ENCODE measurements around the gene CCDC51. TPM values are rescaled to one million over a fixed set of nuclear protein-coding genes. Genes with fewer than 3 reads are reported as not detected.

The CCDC51 gene
- total RNA-seq, 4 donors from 2014 or later: 23.4 to 33.3 (median 29.2) TPM

DNA sequence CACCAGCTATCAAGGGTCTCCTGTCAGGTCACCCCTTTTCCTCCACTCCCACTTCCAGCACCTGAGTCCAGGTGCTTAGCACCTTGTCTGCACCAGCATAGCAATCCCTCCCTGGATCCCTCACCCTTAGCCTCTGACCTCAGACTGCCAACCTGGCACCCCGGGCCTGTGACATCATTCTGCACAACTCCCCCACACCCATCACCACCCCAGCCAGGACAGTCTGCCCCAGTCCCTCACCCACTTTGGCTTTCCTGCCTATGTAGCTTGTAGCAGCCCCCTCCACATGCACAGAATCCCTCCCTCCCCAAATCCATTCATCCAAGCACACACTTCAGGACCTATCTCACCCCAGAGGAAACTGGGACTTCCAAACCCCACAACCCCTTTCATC lies 9.2 kb downstream of the CCDC51 start:
- Histone ChIP-seq H3K4me3 (no peak overlapping the region), H3K4me1 (peaks cover 0 to 86% (median 40%) of the 10 kb centered on the region in 4 donors), H3K9me3 (no peaks in the 10 kb centered on the region), H3K27ac (peak overlapping the region; percentile 95 to 98 (median 96)), H3K27me3 (no peaks in the 10 kb centered on the region), H3K36me3 (peaks cover 0 to 17% (median 4%) of the 10 kb centered on the region in 3 donors)
- no peak for DNase-seq (ENCODE audit: low spot score in 2 of 2)
- WGBS, 2 donors: 90 to 93% methylated on average over 1 of the region's 1 CpG
- no peak for TF ChIP-seq EP300 (IDR thresholded peaks at IDR 0.05)
- no peak for TF ChIP-seq POLR2A (IDR thresholded peaks at IDR 0.05)
- TF ChIP-seq, protein P1, sequence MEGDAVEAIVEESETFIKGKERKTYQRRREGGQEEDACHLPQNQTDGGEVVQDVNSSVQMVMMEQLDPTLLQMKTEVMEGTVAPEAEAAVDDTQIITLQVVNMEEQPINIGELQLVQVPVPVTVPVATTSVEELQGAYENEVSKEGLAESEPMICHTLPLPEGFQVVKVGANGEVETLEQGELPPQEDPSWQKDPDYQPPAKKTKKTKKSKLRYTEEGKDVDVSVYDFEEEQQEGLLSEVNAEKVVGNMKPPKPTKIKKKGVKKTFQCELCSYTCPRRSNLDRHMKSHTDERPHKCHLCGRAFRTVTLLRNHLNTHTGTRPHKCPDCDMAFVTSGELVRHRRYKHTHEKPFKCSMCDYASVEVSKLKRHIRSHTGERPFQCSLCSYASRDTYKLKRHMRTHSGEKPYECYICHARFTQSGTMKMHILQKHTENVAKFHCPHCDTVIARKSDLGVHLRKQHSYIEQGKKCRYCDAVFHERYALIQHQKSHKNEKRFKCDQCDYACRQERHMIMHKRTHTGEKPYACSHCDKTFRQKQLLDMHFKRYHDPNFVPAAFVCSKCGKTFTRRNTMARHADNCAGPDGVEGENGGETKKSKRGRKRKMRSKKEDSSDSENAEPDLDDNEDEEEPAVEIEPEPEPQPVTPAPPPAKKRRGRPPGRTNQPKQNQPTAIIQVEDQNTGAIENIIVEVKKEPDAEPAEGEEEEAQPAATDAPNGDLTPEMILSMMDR (IDR thresholded peaks at IDR 0.05): no peak

DNA sequence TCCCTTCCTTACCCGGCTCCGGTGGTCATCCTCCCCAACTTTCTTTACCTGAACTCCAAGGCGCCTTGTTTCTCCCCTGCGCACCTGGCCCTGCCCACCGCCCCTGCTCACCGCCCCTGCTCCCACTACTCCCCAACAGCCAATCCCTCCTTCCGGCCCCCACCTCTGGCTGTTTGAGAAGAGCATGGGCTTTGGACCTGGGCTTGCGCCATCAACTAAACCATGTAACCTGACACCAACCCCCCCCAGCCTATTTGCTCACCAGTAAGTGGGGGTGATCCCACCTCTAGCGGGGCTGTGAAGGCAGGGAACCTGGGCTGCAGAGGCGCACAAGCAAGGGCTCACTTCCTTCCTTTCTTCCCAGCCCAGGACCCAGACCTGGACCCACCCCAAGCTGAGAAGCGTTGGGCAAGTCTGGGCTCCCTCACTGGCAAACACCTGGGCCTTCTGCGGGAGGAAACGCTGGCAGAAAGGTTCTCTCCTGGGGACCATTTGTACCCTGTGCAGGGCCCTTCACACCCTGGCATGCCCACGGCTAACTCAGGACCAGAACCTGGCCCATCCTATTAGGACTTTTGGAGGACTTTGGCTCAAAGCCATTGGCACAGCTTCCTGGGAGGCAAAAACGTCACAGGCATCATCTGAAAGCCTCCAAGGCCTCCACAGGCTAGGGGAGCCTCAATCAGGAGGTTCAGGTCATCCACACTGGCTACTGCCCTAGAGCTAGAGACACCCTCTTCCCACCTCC lies 9.8 kb downstream of the CCDC51 start, which contains the start of gene PLXNB1:
Gene PLXNB1 (minus strand): TSS at position 127 of the 748 bp plus-strand sequence. CDS start 5,475 bp downstream, outside the sequence.
- peak within 1 kb of the TSS; percentile 95 to 98 (median 96) for H3K27ac ChIP-seq
- peak within 1 kb of the TSS; percentile 74 to 87 (median 80) for H3K4me3 ChIP-seq
- H3K36me3 ChIP-seq: peaks cover 0 to 17% (median 4%) of the 10 kb centered on the region in 3 donors
- no peaks in the 10 kb centered on the region for H3K27me3 ChIP-seq
- DNase-seq (ENCODE audit: low spot score in 2 of 2): peak; percentile 61 to 82
- peaks cover 0 to 86% (median 41%) of the 10 kb centered on the region in 4 donors for H3K4me1 ChIP-seq
- 20 to 21% methylated on average over 10 to 15 of the region's 15 CpGs for WGBS, 2 donors
- peak in 1 of 2 donors; percentile 6 for TF ChIP-seq EP300 (IDR thresholded peaks at IDR 0.05)
- TF ChIP-seq, protein P1 (IDR thresholded peaks at IDR 0.05): no peak
- peak in 1 of 2 donors; percentile 41 for TF ChIP-seq POLR2A (IDR thresholded peaks at IDR 0.05)
- H3K9me3 ChIP-seq: no peaks in the 10 kb centered on the region

DNA sequence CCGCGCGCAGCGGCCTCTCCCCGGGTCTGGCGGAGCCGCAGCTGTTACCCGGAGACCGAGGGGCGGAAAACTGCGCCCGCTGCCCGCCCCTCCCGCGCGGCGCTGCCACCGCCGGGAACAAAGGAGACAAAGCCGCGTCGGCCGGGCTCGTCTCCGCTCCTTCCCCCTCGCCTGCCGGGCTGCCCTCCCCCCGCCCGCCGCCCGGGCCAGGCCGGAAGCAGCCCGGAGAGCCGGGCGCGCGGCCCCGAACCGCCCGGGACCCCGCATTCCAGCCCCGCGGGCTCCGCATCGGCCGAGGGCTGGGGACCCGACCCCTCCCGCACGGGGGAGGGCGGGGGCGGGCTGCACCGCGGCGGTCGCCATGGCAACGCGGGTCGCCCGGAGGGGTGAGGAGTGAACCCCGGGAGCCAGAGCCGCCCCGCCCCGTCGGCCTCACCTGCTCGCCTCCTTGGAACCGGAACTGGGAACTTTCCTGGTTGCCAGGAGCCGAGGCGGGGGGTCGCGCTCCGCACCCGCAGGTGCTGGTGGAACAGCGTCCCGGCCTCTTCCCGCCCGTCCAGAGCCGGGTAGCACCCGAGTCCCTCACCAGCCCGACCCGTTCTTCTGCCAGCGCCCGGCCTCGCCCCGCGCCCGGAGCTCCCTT lies 10.5 kb downstream of the CCDC51 start:
- H3K4me3 ChIP-seq: peak overlapping the region; percentile 74 to 87 (median 80)
- peak in 1 of 2 donors; percentile 19 for TF ChIP-seq POLR2A (IDR thresholded peaks at IDR 0.05)
- TF ChIP-seq, protein P1 (IDR thresholded peaks at IDR 0.05): peak in 2 of 5 experiments; percentile 19 to 25
- TF ChIP-seq EP300 (IDR thresholded peaks at IDR 0.05): no peak
- DNase-seq (ENCODE audit: low spot score in 2 of 2): no peak
- H3K27me3 ChIP-seq: no peaks in the 10 kb centered on the region
- no peaks in the 10 kb centered on the region for H3K9me3 ChIP-seq
- H3K27ac ChIP-seq: peak overlapping the region; percentile 95 to 98 (median 96)
- H3K4me1 ChIP-seq: peaks cover 0 to 87% (median 43%) of the 10 kb centered on the region in 4 donors
- peaks cover 0 to 17% (median 4%) of the 10 kb centered on the region in 3 donors for H3K36me3 ChIP-seq
- WGBS, 2 donors: 0 to 1% methylated on average over 21 to 22 of the region's 86 CpGs

DNA sequence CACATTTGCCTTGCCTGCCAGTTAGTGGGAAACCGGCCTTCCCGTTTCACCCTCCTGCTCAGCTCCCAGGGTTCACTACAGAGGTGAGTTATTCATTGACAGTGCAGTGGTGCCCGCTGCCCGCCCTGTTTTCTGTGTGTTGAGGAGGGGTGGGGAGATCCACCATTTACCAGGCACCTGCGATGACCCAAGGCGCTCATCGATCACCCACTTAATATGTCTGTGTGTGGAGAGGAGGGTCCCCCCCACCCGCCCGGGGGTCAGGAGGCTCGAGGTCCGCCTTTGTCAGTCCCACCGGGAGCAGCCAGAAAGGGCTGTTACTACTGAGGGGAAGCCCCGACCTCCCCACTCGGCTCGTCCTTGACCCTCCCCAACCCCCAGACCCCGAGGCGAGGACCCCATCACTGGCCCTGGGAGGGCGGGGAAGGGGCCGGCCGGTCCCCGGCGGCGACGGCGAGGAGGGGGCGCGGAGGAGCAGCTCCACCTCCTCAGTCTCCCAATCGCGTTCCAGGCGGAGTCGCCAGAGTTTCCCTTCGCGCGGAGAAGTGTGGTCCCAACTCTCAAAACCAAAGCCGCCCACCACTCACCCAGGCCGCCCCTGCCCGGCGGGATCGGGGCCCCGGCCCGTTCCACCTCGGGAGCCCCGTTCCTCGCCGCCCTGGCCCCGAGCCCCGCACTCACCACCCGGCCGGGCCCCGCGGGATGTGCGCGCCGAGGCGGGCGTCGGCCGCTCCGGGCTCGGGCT lies 11.2 kb downstream of the CCDC51 start:
- Histone ChIP-seq H3K27me3 (no peaks in the 10 kb centered on the region), H3K9me3 (no peaks in the 10 kb centered on the region), H3K36me3 (peaks cover 0 to 19% (median 4%) of the 10 kb centered on the region in 3 donors), H3K4me3 (peak overlapping the region; percentile 74 to 87 (median 80)), H3K4me1 (peaks cover 0 to 87% (median 44%) of the 10 kb centered on the region in 4 donors), H3K27ac (peak overlapping the region; percentile 95 to 98 (median 96))
- WGBS, 2 donors: 5 to 20% methylated on average over 7 to 33 of the region's 60 CpGs
- TF ChIP-seq, protein P1 (IDR thresholded peaks at IDR 0.05): no peak
- TF ChIP-seq EP300 (IDR thresholded peaks at IDR 0.05) (peak in 1 of 2 donors; percentile 69), POLR2A (IDR thresholded peaks at IDR 0.05) (peak; percentile 46 to 76)
- DNase-seq (ENCODE audit: low spot score in 2 of 2): peak in 1 of 2 donors; percentile 57

Measured in tibial nerve (tissue), 4 donors.